NCI-H2029 treated with DMSO at 0.1 percent for 48 hours (cell line): Measurements from ENCODE around the gene VCL.

ENCODE experiments used
- DNase-seq: peaks from one replicate; lab custom pipeline; 2025; lab: John Stamatoyannopoulos, UW

The VCL gene

GRCh38 chr10:74076961-74077360 lies 79.0 kb downstream of the VCL start:
- DNase-seq: no peak

- DNase-seq: no peak
Measured at GRCh38 chr10:74077416-74077815, 79.5 kb downstream of the VCL start.

GRCh38 chr10:74078037-74078436 lies 80.1 kb downstream of the VCL start:
- no peak for DNase-seq

GRCh38 chr10:74079028-74079935 lies 81.4 kb downstream of the VCL start:
- DNase-seq: no peak

GRCh38 chr10:74079936-74080590 lies 82.1 kb downstream of the VCL start:
- DNase-seq: no peak

GRCh38 chr10:74081192-74081803 lies 83.4 kb downstream of the VCL start:
- peak; percentile 20 for DNase-seq

GRCh38 chr10:74081941-74082718 lies 84.2 kb downstream of the VCL start:
- no peak for DNase-seq

- DNase-seq: no peak
Measured at GRCh38 chr10:74083304-74083703, 85.4 kb downstream of the VCL start.

GRCh38 chr10:74084955-74085354 lies 87.0 kb downstream of the VCL start:
- no peak for DNase-seq

- no peak for DNase-seq
Measured at GRCh38 chr10:74086317-74086716, 88.4 kb downstream of the VCL start.

- DNase-seq: no peak
Measured at GRCh38 chr10:74088722-74089121, 90.8 kb downstream of the VCL start.

GRCh38 chr10:74092372-74092771 lies 94.5 kb downstream of the VCL start:
- no peak for DNase-seq

GRCh38 chr10:74093530-74094164 lies 95.7 kb downstream of the VCL start:
- no peak for DNase-seq

- no peak for DNase-seq
Measured at GRCh38 chr10:74094231-74094630, 96.3 kb downstream of the VCL start.

GRCh38 chr10:74096777-74097176 lies 98.9 kb downstream of the VCL start:
- no peak for DNase-seq

GRCh38 chr10:74097776-74098175 lies 99.9 kb downstream of the VCL start:
- no peak for DNase-seq

- no peak for DNase-seq
Measured at GRCh38 chr10:74099420-74099819, 101.5 kb downstream of the VCL start.

- no peak for DNase-seq
Measured at GRCh38 chr10:74099836-74100235, 101.9 kb downstream of the VCL start.

- no peak for DNase-seq
Measured at GRCh38 chr10:74103560-74104258, 105.8 kb downstream of the VCL start.

GRCh38 chr10:74104480-74104879 lies 106.6 kb downstream of the VCL start:
- no peak for DNase-seq

GRCh38 chr10:74104996-74105395 lies 107.1 kb downstream of the VCL start:
- no peak for DNase-seq
